IMR-90 (cell line): ENCODE data around the gene SYNE1. TPM values are rescaled to one million over a fixed set of nuclear protein-coding genes. Genes with fewer than 3 reads are reported as not detected.

Source experiments
- ATAC-seq: fragments of 200-7000 bp; cut with Tn5 transposase; 2 replicates; pipeline ENCODE4 v1.9.1; 2020; ENCODE audit warnings: low read depth, mild to moderate bottlenecking, moderate library complexity
- BruUV-seq: library from RNA; stranded (reverse); fragments of 400-500 nt; replicated peaks from 2 replicates; lab custom pipeline; 2021; lab: Mats Ljungman, UMichigan
- CTCF ChIA-PET: fragments of 300-600 bp; formaldehyde crosslinking; extraction: SDS; loops from one replicate; lab custom pipeline; 2021; ENCODE audit warnings: antibody characterized with exemption; lab: Yijun Ruan, JAX
- POLR2A ChIA-PET: fragments of 300-600 bp; sonication (Branson Sonifier 250); formaldehyde crosslinking; loops from one replicate; lab custom pipeline; 2022; ENCODE audit warnings: antibody characterized with exemption; ENCODE audit not compliant: unreplicated experiment; lab: Charles Lee
- DNase-seq: peaks from one replicate; pipeline ENCODE4 v3.0.0; 2013
- H2AFZ ChIP-seq: replicated peaks from 2 replicates; pipeline ENCODE3; 2013; ENCODE audit warnings: low read length, mild to moderate bottlenecking; ENCODE audit not compliant: poor library complexity
- H2AK5ac ChIP-seq: 2 replicates; pipeline ENCODE4 v1.6.1; 2013; ENCODE audit warnings: low read depth, low read length, inconsistent platforms
- H2AK9ac ChIP-seq: replicated peaks from 2 replicates; pipeline ENCODE3; 2013; ENCODE audit warnings: mild to moderate bottlenecking, low read depth, low read length, moderate library complexity; ENCODE audit not compliant: poor library complexity
- H2BK120ac ChIP-seq: 2 replicates; pipeline ENCODE4 v1.6.1; 2013; ENCODE audit warnings: low read depth, low read length, inconsistent platforms
- H2BK15ac ChIP-seq: 3 replicates; pipeline ENCODE4 v1.6.1; 2013; ENCODE audit warnings: low read depth, low read length, inconsistent platforms
- H2BK20ac ChIP-seq: 2 replicates; pipeline ENCODE4 v1.6.1; 2013; ENCODE audit warnings: low read depth, mild to moderate bottlenecking, inconsistent platforms, low read length, moderate library complexity
- H2BK5ac ChIP-seq: 2 replicates; pipeline ENCODE4 v1.6.1; 2013; ENCODE audit warnings: mild to moderate bottlenecking, low read depth, low read length, inconsistent platforms; ENCODE audit not compliant: poor library complexity, severe bottlenecking
- H3K14ac ChIP-seq: replicated peaks from 2 replicates; pipeline ENCODE4 v1.6.1; 2013; ENCODE audit warnings: low read depth, low read length, inconsistent platforms
- H3K18ac ChIP-seq: 2 replicates; pipeline ENCODE4 v1.6.1; 2013; ENCODE audit warnings: low read depth, low read length, control low read depth
- H3K23ac ChIP-seq: 2 replicates; pipeline ENCODE4 v1.6.1; 2013; ENCODE audit warnings: low read depth, low read length, inconsistent platforms
- H3K27ac ChIP-seq: 2 replicates; pipeline ENCODE4 v1.5.1; 2013; ENCODE audit warnings: mild to moderate bottlenecking, control low read depth, low read length; ENCODE audit not compliant: insufficient read depth
- H3K27me3 ChIP-seq: 2 replicates; pipeline ENCODE4 v1.6.1; 2013; ENCODE audit warnings: low read length; ENCODE audit not compliant: control insufficient read depth, insufficient read depth
- H3K36me3 ChIP-seq: 2 replicates; pipeline ENCODE4 v1.6.1; 2013; ENCODE audit warnings: low read length, mixed read lengths; ENCODE audit not compliant: control insufficient read depth, insufficient read depth
- H3K4ac ChIP-seq: 2 replicates; pipeline ENCODE4 v1.6.1; 2013; ENCODE audit warnings: low read depth, low read length, inconsistent platforms
- H3K4me1 ChIP-seq: 2 replicates; pipeline ENCODE4 v1.6.1; 2013; ENCODE audit warnings: low read length, mixed read lengths; ENCODE audit not compliant: control insufficient read depth, insufficient read depth
- H3K4me2 ChIP-seq: 2 replicates; pipeline ENCODE4 v1.6.1; 2013; ENCODE audit warnings: low read depth, mild to moderate bottlenecking, control low read depth, low read length, moderate library complexity
- H3K4me3 ChIP-seq: 2 replicates; pipeline ENCODE4 v1.5.1; 2013; ENCODE audit warnings: low read depth, mild to moderate bottlenecking, control low read depth, low read length, moderate library complexity; ENCODE audit not compliant: insufficient read depth
- H3K56ac ChIP-seq: 2 replicates; pipeline ENCODE4 v1.6.1; 2013; ENCODE audit warnings: low read length, inconsistent platforms; ENCODE audit not compliant: insufficient read depth; ENCODE audit errors: extremely low read depth
- H3K79me1 ChIP-seq, 2 experiments: 2 replicates each; pipeline ENCODE4 v1.6.1; 2013; ENCODE audit warnings: low read length in 2 of 2, inconsistent platforms in 1 of 2, low read depth in 1 of 2
- H3K9ac ChIP-seq: 2 replicates; pipeline ENCODE4 v1.6.1; 2013; ENCODE audit warnings: low read depth, low read length, control low read depth
- H3K9me1 ChIP-seq: 2 replicates; pipeline ENCODE4 v1.6.1; 2013; ENCODE audit warnings: low read length, inconsistent platforms; ENCODE audit not compliant: insufficient read depth
- H3K9me3 ChIP-seq: 2 replicates; pipeline ENCODE4 v1.6.1; 2013; ENCODE audit warnings: low read length; ENCODE audit not compliant: control insufficient read depth, insufficient read depth
- H4K20me1 ChIP-seq: 2 replicates; pipeline ENCODE4 v1.6.1; 2013; ENCODE audit warnings: low read length, inconsistent platforms; ENCODE audit not compliant: insufficient read depth
- H4K5ac ChIP-seq: 2 replicates; pipeline ENCODE4 v1.6.1; 2013; ENCODE audit warnings: mild to moderate bottlenecking, low read depth, low read length, control low read depth
- H4K8ac ChIP-seq, 2 experiments: 2 replicates each; pipeline ENCODE4 v1.6.1; 2013; ENCODE audit warnings: low read depth in 2 of 2, low read length in 2 of 2, control low read depth in 1 of 2, inconsistent platforms in 1 of 2
- H4K91ac ChIP-seq: 2 replicates; pipeline ENCODE4 v1.6.1; 2013; ENCODE audit warnings: low read depth, low read length, inconsistent platforms; ENCODE audit not compliant: insufficient read depth
- BHLHE40 ChIP-seq: fragments of 150-350 bp; IDR thresholded peaks from 2 replicates; pipeline ENCODE4 v1.6.1; 2016; ENCODE audit warnings: mild to moderate bottlenecking, low read depth, low read length
- CEBPB ChIP-seq: IDR thresholded peaks from 2 replicates; pipeline ENCODE4 v1.6.1; 2012; ENCODE audit warnings: low read depth, low read length, improper control_type of control experiment
- CHD1 ChIP-seq: IDR thresholded peaks from 2 replicates; pipeline ENCODE4 v1.6.1; 2012; ENCODE audit warnings: low read depth, low read length, improper control_type of control experiment
- FOS ChIP-seq: fragments of 150-350 bp; IDR thresholded peaks from 2 replicates; pipeline ENCODE4 v1.6.1; 2016; ENCODE audit warnings: low read depth, low read length
- MAFK ChIP-seq: IDR thresholded peaks from 2 replicates; pipeline ENCODE4 v1.6.1; 2012; ENCODE audit warnings: low read depth, low read length, improper control_type of control experiment
- MAZ ChIP-seq: IDR thresholded peaks from 2 replicates; pipeline ENCODE4 v1.6.1; 2012; ENCODE audit warnings: low read depth, mild to moderate bottlenecking, low read length, improper control_type of control experiment, moderate library complexity, borderline replicate concordance
- MXI1 ChIP-seq: IDR thresholded peaks from 2 replicates; pipeline ENCODE4 v1.6.1; 2012; ENCODE audit warnings: low read depth, mild to moderate bottlenecking, low read length, moderate library complexity, borderline replicate concordance
- NFE2L2 ChIP-seq: fragments of 150-350 bp; IDR thresholded peaks from 2 replicates; pipeline ENCODE4 v1.6.1; 2016; ENCODE audit warnings: low read depth, mild to moderate bottlenecking, low read length
- POLR2A ChIP-seq: IDR thresholded peaks from 2 replicates; pipeline ENCODE4 v1.6.1; 2012; ENCODE audit warnings: mild to moderate bottlenecking, low read depth, low read length
- RAD21 ChIP-seq: IDR thresholded peaks from 2 replicates; pipeline ENCODE4 v1.6.1; 2012; ENCODE audit warnings: low read length, improper control_type of control experiment
- RCOR1 ChIP-seq: IDR thresholded peaks from 2 replicates; pipeline ENCODE4 v1.6.1; 2012; ENCODE audit warnings: mild to moderate bottlenecking, low read length, improper control_type of control experiment; ENCODE audit not compliant: insufficient replicate concordance
- RFX5 ChIP-seq: IDR thresholded peaks from 2 replicates; pipeline ENCODE4 v1.8.0; 2012; ENCODE audit warnings: low read depth, mild to moderate bottlenecking, low read length, moderate library complexity
- SMC3 ChIP-seq: fragments of 150-350 bp; IDR thresholded peaks from 2 replicates; pipeline ENCODE4 v1.6.1; 2016; ENCODE audit warnings: low read depth, mild to moderate bottlenecking, antibody characterized with exemption, low read length, moderate library complexity
- WGBS, 2 experiments: methylation state at CpG; one replicate each; pipeline versions ENCODE4 v1.1.5 to v1.1.7; 2013; ENCODE audit warnings: missing lambda C conversion rate in 2 of 2; ENCODE audit not compliant: insufficient read length in 1 of 2; ENCODE audit errors: extremely low coverage in 2 of 2; 5-methylcytosine and 5-hydroxymethylcytosine counted together
- dilution Hi-C: fragments of 300-500 bp; cut with HindIII; formaldehyde crosslinking; loops from one replicate; pipeline ENCODE4 v1.14.3; 2018; ENCODE audit warnings: low sequenced_read_pairs; ENCODE audit not compliant: unreplicated experiment
- in situ Hi-C: fragments of 300-500 bp; cut with MboI; formaldehyde crosslinking; loops from 3 replicates; pipeline ENCODE4 v1.14.3; 2019; ENCODE audit warnings: low sequenced_read_pairs, inconsistent platforms, mixed read lengths
- intact Hi-C: fragments of 100-400 bp; cut with micrococcal nuclease; formaldehyde crosslinking; loops from 2 replicates; pipeline ENCODE4 v1.10.0; 2022
- polyA plus RNA-seq, 3 experiments: library from polyadenylated mRNA; depleted of rRNA; stranded (reverse); fragments of >200 nt; gene quantifications; 2 replicates each; pipeline ENCODE4 v1.2.3, GENCODE V29; 2012; ENCODE audit warnings: low replicate concordance in 1 of 3
- total RNA-seq: library from RNA; depleted of rRNA; stranded (reverse); fragments of >200 nt; gene quantifications from 2 replicates; pipeline ENCODE4 v1.2.3, GENCODE V29; 2012
- TF ChIP-seq, protein P1 (sequence below): fragments of 150-350 bp; IDR thresholded peaks from 2 replicates; pipeline ENCODE4 v1.6.1; 2016; ENCODE audit warnings: low read depth, mild to moderate bottlenecking, low read length, moderate library complexity, borderline replicate concordance
- TF ChIP-seq, protein P2 (sequence below): fragments of 150-350 bp; IDR thresholded peaks from 2 replicates; pipeline ENCODE4 v1.6.1; 2017; ENCODE audit warnings: mild to moderate bottlenecking, antibody characterized with exemption, low read length, low read depth
- TF ChIP-seq, protein P3 (sequence below): conservative IDR thresholded peaks from 2 replicates; pipeline ENCODE4 v1.5.1; 2012; ENCODE audit warnings: mild to moderate bottlenecking, low read depth, low read length, improper control_type of control experiment

SYNE1 gene
- total and polyA plus RNA-seq, 2 of the 4 experiments (the other 2 are of a cell fraction) = 34.1 to 159 TPM

DNA sequence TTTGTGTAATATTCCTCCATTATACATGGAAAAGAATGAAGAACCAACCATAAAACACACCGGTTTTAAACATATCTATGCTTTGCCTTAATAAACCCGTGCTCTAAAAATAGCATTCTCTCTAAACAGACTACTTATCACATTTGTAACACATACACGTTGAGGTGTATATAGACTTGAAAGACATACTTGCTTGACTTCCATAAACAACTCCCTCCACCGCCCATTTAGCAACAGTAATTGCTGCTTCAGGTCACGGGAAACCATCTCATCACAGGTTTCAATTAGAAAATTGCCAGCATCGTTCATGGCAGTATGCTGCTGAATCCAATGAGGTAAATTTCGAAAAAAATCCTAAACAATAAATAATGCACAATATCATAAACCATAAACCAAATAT is 174.0 kb downstream of the SYNE1 start:
- POLR2A ChIA-PET = interaction anchor here (0.7 kb wide), 1 partner anchor 60 kb away, joined by 3 read pairs; no protein-coding TSS in a partner anchor

More for the DNA sequence above, 174.0 kb downstream of the SYNE1 start:
- ATAC-seq (no peak), DNase-seq (peak; percentile 5)
- no peaks in the 10 kb centered on the region for H3K27me3 ChIP-seq
- peak overlapping the region; percentile 78; the same call in 1 of the 2 replicates for H3K4me2 ChIP-seq
- BruUV-seq = no TSS peak
- no peaks in the 10 kb centered on the region; a peak in 1 of 4 replicates for H3K79me1 ChIP-seq
- no CpG with 5 or more reads among the region's 7 CpGs for WGBS, 2 experiments
- H3K14ac ChIP-seq = 0 out of 2 replicates have a peak overlapping the region, but pooled peaks have one; percentile 48
- H2AK5ac ChIP-seq = no peak overlapping the region
- dilution Hi-C loops = no loop called here
- peak overlapping the region; percentile 42; the same call in 1 of the 2 replicates for H4K91ac ChIP-seq
- H2BK5ac ChIP-seq = peak overlapping the region; percentile 4
- H3K9ac ChIP-seq = no peak overlapping the region
- H3K23ac ChIP-seq = no peak overlapping the region
- in situ Hi-C loops = no loop called here
- peak overlapping the region; percentile 22 for H3K4me3 ChIP-seq
- H3K56ac ChIP-seq = no peak overlapping the region
- intact Hi-C loops = no loop called here
- H2BK120ac ChIP-seq = peak overlapping the region; percentile 61; the same call in 1 of the 2 replicates
- peaks cover 9% of the 10 kb centered on the region for H3K4me1 ChIP-seq
- peaks cover 1% of the 10 kb centered on the region; the same call in 1 of the 2 replicates for H3K36me3 ChIP-seq
- no peak overlapping the region; the same call in 1 of the 2 replicates for H2BK20ac ChIP-seq
- H2AK9ac ChIP-seq = no peak overlapping the region
- H2AFZ ChIP-seq = no peak overlapping the region
- peak overlapping the region; percentile 4; the same call in 1 of the 2 replicates for H3K18ac ChIP-seq
- no peaks in the 10 kb centered on the region for H4K20me1 ChIP-seq
- TF ChIP-seq BHLHE40 (no peak), MXI1 (no peak), FOS (no peak), RFX5 (no peak), MAZ (no peak), CEBPB (no peak), RAD21 (no peak), RCOR1 (no peak), POLR2A (no peak), CHD1 (no peak), NFE2L2 (no peak), SMC3 (no peak), MAFK (no peak)
- TF ChIP-seq, protein P1, sequence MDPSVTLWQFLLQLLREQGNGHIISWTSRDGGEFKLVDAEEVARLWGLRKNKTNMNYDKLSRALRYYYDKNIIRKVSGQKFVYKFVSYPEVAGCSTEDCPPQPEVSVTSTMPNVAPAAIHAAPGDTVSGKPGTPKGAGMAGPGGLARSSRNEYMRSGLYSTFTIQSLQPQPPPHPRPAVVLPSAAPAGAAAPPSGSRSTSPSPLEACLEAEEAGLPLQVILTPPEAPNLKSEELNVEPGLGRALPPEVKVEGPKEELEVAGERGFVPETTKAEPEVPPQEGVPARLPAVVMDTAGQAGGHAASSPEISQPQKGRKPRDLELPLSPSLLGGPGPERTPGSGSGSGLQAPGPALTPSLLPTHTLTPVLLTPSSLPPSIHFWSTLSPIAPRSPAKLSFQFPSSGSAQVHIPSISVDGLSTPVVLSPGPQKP = no peak
- TF ChIP-seq, protein P2, sequence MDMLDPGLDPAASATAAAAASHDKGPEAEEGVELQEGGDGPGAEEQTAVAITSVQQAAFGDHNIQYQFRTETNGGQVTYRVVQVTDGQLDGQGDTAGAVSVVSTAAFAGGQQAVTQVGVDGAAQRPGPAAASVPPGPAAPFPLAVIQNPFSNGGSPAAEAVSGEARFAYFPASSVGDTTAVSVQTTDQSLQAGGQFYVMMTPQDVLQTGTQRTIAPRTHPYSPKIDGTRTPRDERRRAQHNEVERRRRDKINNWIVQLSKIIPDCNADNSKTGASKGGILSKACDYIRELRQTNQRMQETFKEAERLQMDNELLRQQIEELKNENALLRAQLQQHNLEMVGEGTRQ = no peak
- TF ChIP-seq, protein P3, sequence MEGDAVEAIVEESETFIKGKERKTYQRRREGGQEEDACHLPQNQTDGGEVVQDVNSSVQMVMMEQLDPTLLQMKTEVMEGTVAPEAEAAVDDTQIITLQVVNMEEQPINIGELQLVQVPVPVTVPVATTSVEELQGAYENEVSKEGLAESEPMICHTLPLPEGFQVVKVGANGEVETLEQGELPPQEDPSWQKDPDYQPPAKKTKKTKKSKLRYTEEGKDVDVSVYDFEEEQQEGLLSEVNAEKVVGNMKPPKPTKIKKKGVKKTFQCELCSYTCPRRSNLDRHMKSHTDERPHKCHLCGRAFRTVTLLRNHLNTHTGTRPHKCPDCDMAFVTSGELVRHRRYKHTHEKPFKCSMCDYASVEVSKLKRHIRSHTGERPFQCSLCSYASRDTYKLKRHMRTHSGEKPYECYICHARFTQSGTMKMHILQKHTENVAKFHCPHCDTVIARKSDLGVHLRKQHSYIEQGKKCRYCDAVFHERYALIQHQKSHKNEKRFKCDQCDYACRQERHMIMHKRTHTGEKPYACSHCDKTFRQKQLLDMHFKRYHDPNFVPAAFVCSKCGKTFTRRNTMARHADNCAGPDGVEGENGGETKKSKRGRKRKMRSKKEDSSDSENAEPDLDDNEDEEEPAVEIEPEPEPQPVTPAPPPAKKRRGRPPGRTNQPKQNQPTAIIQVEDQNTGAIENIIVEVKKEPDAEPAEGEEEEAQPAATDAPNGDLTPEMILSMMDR = no peak
- H3K27ac ChIP-seq = no peak overlapping the region
- 0 out of 2 replicates have a peak overlapping the region, but pooled peaks have one; percentile 1 for H4K5ac ChIP-seq
- CTCF ChIA-PET = interaction anchor here (1.2 kb wide), 1 partner anchor 8 kb away, joined by 3 read pairs; no protein-coding TSS in a partner anchor
- H3K9me1 ChIP-seq = peaks cover 3% of the 10 kb centered on the region
- H3K9me3 ChIP-seq = no peaks in the 10 kb centered on the region
- H2BK15ac ChIP-seq = no peak overlapping the region
- H3K4ac ChIP-seq = no peak overlapping the region; the same call in 1 of the 2 replicates
- peak overlapping the region in 1 of 2 experiments; percentile 80; a peak in 1 of 4 replicates for H4K8ac ChIP-seq
